ENCODE data around the gene SEC61A1. TPM values are rescaled to one million over a fixed set of nuclear protein-coding genes. Genes with fewer than 3 reads are reported as not detected.

Gene SEC61A1
- polyA plus RNA-seq, 3 donors = 62.8 to 136 (median 114) TPM

DNA sequence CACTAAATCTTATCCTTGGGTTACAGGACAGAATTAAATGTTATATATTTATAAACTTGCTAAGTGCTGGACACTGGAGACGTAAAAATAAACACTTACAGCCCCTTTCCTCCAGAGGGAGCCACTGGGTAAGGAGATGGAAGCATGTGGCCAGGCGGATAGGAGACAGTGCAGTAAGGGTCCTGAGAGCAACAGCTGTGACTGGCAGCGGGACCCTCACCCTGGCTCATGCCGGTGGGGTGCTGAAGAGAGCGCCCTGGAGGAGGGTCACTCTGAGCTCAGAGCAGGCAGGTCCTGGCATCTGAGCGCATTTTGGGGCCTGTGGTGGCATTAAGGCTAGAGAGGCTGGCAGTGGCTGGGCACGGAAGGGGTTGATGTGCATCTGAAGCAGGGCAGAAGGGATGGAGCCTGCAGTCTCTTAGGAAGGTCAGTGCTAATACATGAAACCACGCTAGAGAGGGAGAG is 16.0 kb downstream of the SEC61A1 start:
- no peaks in the 10 kb centered on the region for H3K9me3 ChIP-seq (replicated peaks in 1 of 2; ENCODE audit: control insufficient read depth in 1 of 2, insufficient read depth in 1 of 2, low read length in 2 of 2)
- Mint-ChIP-seq H3K36me3 (peaks cover 76 to 97% of the 10 kb centered on the region in 2 donors), H3K27ac (peak overlapping the region in 4 of 7 donors; percentile 43 to 68 (median 54)), H3K9me3 (no peaks in the 10 kb centered on the region), H3K4me1 (peaks cover 8% of the 10 kb centered on the region), H3K4me3 (no peak overlapping the region), H3K27me3 (ENCODE audit: low read depth in 3 of 3) (no peaks in the 10 kb centered on the region)
- H2AFZ ChIP-seq (ENCODE audit: insufficient read depth, low read depth, low read length, poor library complexity, severe bottlenecking) = no peak overlapping the region
- WGBS (ENCODE audit: insufficient coverage) = 96% methylated on average over 7 of the region's 8 CpGs
- no peak overlapping the region for H3K4me2 ChIP-seq (replicated peaks; ENCODE audit: extremely low read depth, low read length, poor library complexity, severe bottlenecking)
- peak in 2 of 3 donors; percentile 30 to 35 for DNase-seq
- peaks cover 90% of the 10 kb centered on the region for H4K20me1 ChIP-seq (ENCODE audit: insufficient read depth, low read length)
- no peak overlapping the region for H3K4me3 ChIP-seq (replicated peaks in 1 of 3; ENCODE audit: low read depth in 2 of 3, low read length in 3 of 3)
- intact Hi-C loops (cut with micrococcal nuclease) = no loop called here
- H3K36me3 ChIP-seq (replicated peaks in 1 of 2; ENCODE audit: control insufficient read depth in 1 of 2, insufficient read depth in 2 of 2, low read length in 2 of 2) = peaks cover 94 to 99% of the 10 kb centered on the region in 2 donors
- peaks cover 21% of the 10 kb centered on the region for H3K79me2 ChIP-seq (ENCODE audit: insufficient read depth, low read length)
- peak overlapping the region in 1 of 2 donors; percentile 29 for H3K27ac ChIP-seq (ENCODE audit: low read depth in 1 of 2, low read length in 2 of 2)
- no peaks in the 10 kb centered on the region for H3K27me3 ChIP-seq (ENCODE audit: control insufficient read depth in 2 of 2, insufficient read depth in 2 of 2, low read length in 2 of 2)
- TF ChIP-seq, protein P1, sequence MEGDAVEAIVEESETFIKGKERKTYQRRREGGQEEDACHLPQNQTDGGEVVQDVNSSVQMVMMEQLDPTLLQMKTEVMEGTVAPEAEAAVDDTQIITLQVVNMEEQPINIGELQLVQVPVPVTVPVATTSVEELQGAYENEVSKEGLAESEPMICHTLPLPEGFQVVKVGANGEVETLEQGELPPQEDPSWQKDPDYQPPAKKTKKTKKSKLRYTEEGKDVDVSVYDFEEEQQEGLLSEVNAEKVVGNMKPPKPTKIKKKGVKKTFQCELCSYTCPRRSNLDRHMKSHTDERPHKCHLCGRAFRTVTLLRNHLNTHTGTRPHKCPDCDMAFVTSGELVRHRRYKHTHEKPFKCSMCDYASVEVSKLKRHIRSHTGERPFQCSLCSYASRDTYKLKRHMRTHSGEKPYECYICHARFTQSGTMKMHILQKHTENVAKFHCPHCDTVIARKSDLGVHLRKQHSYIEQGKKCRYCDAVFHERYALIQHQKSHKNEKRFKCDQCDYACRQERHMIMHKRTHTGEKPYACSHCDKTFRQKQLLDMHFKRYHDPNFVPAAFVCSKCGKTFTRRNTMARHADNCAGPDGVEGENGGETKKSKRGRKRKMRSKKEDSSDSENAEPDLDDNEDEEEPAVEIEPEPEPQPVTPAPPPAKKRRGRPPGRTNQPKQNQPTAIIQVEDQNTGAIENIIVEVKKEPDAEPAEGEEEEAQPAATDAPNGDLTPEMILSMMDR (IDR thresholded peaks at IDR 0.05) = peak; percentile 75
- H3K9ac ChIP-seq (ENCODE audit: insufficient read depth, low read length, poor library complexity, severe bottlenecking) = no peak overlapping the region
- peaks cover 2 to 8% of the 10 kb centered on the region in 2 donors for H3K4me1 ChIP-seq (ENCODE audit: control insufficient read depth in 1 of 2, insufficient read depth in 2 of 2, low read length in 2 of 2)

DNA sequence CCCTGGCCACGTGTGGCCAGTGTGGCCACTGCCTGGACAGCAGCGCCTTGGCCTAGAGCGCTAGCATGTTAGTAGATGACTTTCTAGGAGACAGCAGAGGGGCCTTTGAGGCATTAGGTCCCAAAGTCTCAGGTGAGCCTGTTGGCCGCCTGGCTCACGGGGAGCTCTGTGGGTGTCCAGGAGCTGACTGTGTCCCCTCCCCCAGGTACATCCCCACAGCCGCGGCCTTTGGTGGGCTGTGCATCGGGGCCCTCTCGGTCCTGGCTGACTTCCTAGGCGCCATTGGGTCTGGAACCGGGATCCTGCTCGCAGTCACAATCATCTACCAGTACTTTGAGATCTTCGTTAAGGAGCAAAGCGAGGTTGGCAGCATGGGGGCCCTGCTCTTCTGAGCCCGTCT is 17.0 kb downstream of the SEC61A1 start:
- Mint-ChIP-seq H3K27me3 (ENCODE audit: low read depth in 3 of 3) (no peaks in the 10 kb centered on the region), H3K27ac (peak overlapping the region in 1 of 7 donors; percentile 60), H3K4me1 (peaks cover 16% of the 10 kb centered on the region), H3K36me3 (peaks cover 66 to 86% of the 10 kb centered on the region in 2 donors), H3K9me3 (no peaks in the 10 kb centered on the region), H3K4me3 (no peak overlapping the region)
- Histone ChIP-seq H2AFZ (ENCODE audit: insufficient read depth, low read depth, low read length, poor library complexity, severe bottlenecking) (no peak overlapping the region), H3K9me3 (replicated peaks in 1 of 2; ENCODE audit: control insufficient read depth in 1 of 2, insufficient read depth in 1 of 2, low read length in 2 of 2) (no peaks in the 10 kb centered on the region), H3K27me3 (ENCODE audit: control insufficient read depth in 2 of 2, insufficient read depth in 2 of 2, low read length in 2 of 2) (no peaks in the 10 kb centered on the region), H3K79me2 (ENCODE audit: insufficient read depth, low read length) (peaks cover 21% of the 10 kb centered on the region), H3K4me1 (ENCODE audit: control insufficient read depth in 1 of 2, insufficient read depth in 2 of 2, low read length in 2 of 2) (peaks cover 7 to 19% of the 10 kb centered on the region in 2 donors), H4K20me1 (ENCODE audit: insufficient read depth, low read length) (peaks cover 86% of the 10 kb centered on the region), H3K9ac (ENCODE audit: insufficient read depth, low read length, poor library complexity, severe bottlenecking) (no peak overlapping the region), H3K36me3 (replicated peaks in 1 of 2; ENCODE audit: control insufficient read depth in 1 of 2, insufficient read depth in 2 of 2, low read length in 2 of 2) (peaks cover 85 to 88% of the 10 kb centered on the region in 2 donors), H3K4me3 (replicated peaks in 1 of 3; ENCODE audit: low read depth in 2 of 3, low read length in 3 of 3) (no peak overlapping the region), H3K27ac (ENCODE audit: low read depth in 1 of 2, low read length in 2 of 2) (no peak overlapping the region), H3K4me2 (replicated peaks; ENCODE audit: extremely low read depth, low read length, poor library complexity, severe bottlenecking) (no peak overlapping the region)
- TF ChIP-seq, protein P1 (IDR thresholded peaks at IDR 0.05) = no peak
- WGBS (ENCODE audit: insufficient coverage) = 97% methylated on average over 15 of the region's 15 CpGs
- no peak for DNase-seq
- intact Hi-C loops (cut with micrococcal nuclease) = no loop called here

All from CD14-positive monocyte (primary cell).